Measurements from ENCODE around the gene PIK3C2G. TPM values are rescaled to one million over a fixed set of nuclear protein-coding genes. Genes with fewer than 3 reads are reported as not detected.
"Not testable (repeated sequence)": the region's sequence is repeated elsewhere in the genome, so short reads cannot be mapped to it uniquely, and the experiment has no call there.

PIK3C2G gene
- total RNA-seq, 1 donor from 2014 or later: 1.7 TPM

GRCh38 chr12:18683327-18684013 lies 422.2 kb downstream of the PIK3C2G start:
- H3K4me1 ChIP-seq: no peaks in the 10 kb centered on the region
- DNase-seq (ENCODE audit: extremely low spot score in 2 of 2): no peak
- intact Hi-C loops (cut with DNase I): no loop called here
- no peaks in the 10 kb centered on the region for H3K27me3 ChIP-seq
- no peak overlapping the region for H3K4me3 ChIP-seq
- H3K9me3 ChIP-seq: no peaks in the 10 kb centered on the region
- no peak overlapping the region for H3K27ac ChIP-seq
- TF ChIP-seq CTCF (IDR thresholded peaks at IDR 0.05) (no peak), POLR2A (IDR thresholded peaks at IDR 0.05) (no peak), POLR2AphosphoS5 (IDR thresholded peaks at IDR 0.05; ENCODE audit: insufficient read depth in 1 of 2, low read depth in 1 of 2) (no peak)
- no peaks in the 10 kb centered on the region for H3K36me3 ChIP-seq

GRCh38 chr12:18684430-18684829 lies 423.1 kb downstream of the PIK3C2G start:
- Histone ChIP-seq H3K4me3 (no peak overlapping the region), H3K36me3 (no peaks in the 10 kb centered on the region), H3K9me3 (no peaks in the 10 kb centered on the region), H3K4me1 (no peaks in the 10 kb centered on the region), H3K27ac (no peak overlapping the region), H3K27me3 (no peaks in the 10 kb centered on the region)
- intact Hi-C loops (cut with DNase I): no loop called here
- no peak for DNase-seq (ENCODE audit: extremely low spot score in 2 of 2)
- no peak for TF ChIP-seq POLR2A (IDR thresholded peaks at IDR 0.05)
- no peak for TF ChIP-seq CTCF (IDR thresholded peaks at IDR 0.05)
- TF ChIP-seq POLR2AphosphoS5 (IDR thresholded peaks at IDR 0.05; ENCODE audit: insufficient read depth in 1 of 2, low read depth in 1 of 2): no peak

- no peak overlapping the region for H3K4me3 ChIP-seq
- H3K36me3 ChIP-seq: no peaks in the 10 kb centered on the region
- TF ChIP-seq CTCF (IDR thresholded peaks at IDR 0.05) (no peak), POLR2AphosphoS5 (IDR thresholded peaks at IDR 0.05; ENCODE audit: insufficient read depth in 1 of 2, low read depth in 1 of 2) (no peak), POLR2A (IDR thresholded peaks at IDR 0.05) (no peak)
- H3K27ac ChIP-seq: no peak overlapping the region
- intact Hi-C loops (cut with DNase I): no loop called here
- DNase-seq (ENCODE audit: extremely low spot score in 2 of 2): no peak
- H3K27me3 ChIP-seq: no peaks in the 10 kb centered on the region
- H3K4me1 ChIP-seq: no peaks in the 10 kb centered on the region
- no peaks in the 10 kb centered on the region for H3K9me3 ChIP-seq
These were observed 428.5 kb downstream of the PIK3C2G start for GRCh38 chr12:18689771-18690170.

- Histone ChIP-seq H3K4me1 (no peaks in the 10 kb centered on the region), H3K27me3 (no peaks in the 10 kb centered on the region), H3K36me3 (no peaks in the 10 kb centered on the region), H3K9me3 (no peaks in the 10 kb centered on the region), H3K27ac (no peak overlapping the region), H3K4me3 (no peak overlapping the region)
- no peak for DNase-seq (ENCODE audit: extremely low spot score in 2 of 2)
- TF ChIP-seq POLR2A (IDR thresholded peaks at IDR 0.05) (no peak), POLR2AphosphoS5 (IDR thresholded peaks at IDR 0.05; ENCODE audit: insufficient read depth in 1 of 2, low read depth in 1 of 2) (no peak), CTCF (IDR thresholded peaks at IDR 0.05) (no peak)
- intact Hi-C loops (cut with DNase I): no loop called here
These were observed 429.3 kb downstream of the PIK3C2G start for GRCh38 chr12:18690653-18691052.

- H3K4me3 ChIP-seq; H3K27ac ChIP-seq; intact Hi-C loops (cut with DNase I); H3K9me3 ChIP-seq; H3K4me1 ChIP-seq; H3K36me3 ChIP-seq; DNase-seq (ENCODE audit: extremely low spot score in 2 of 2); H3K27me3 ChIP-seq: not testable (repeated sequence)
These were observed 432.7 kb downstream of the PIK3C2G start for GRCh38 chr12:18693986-18694385.

Data from vagina (tissue), 2 donors.